HEK293 (cell line): ENCODE measurements around the gene CASZ1.
A peak's percentile ranks its signal among the peaks of the same experiment; 100 is the strongest.

Experiments
- CTCF ChIA-PET: fragments of 350-600 bp; formaldehyde crosslinking; extraction: SDS; loops from one replicate; lab custom pipeline; 2021; ENCODE audit warnings: antibody characterized with exemption; lab: Yijun Ruan, JAX
- POLR2A ChIA-PET: fragments of 300-600 bp; formaldehyde crosslinking; extraction: SDS; loops from one replicate; lab custom pipeline; 2020; ENCODE audit warnings: antibody characterized with exemption, inconsistent platforms; lab: Yijun Ruan, JAX
- H3K27ac ChIP-seq: fragments of 200-500 bp; sonication (Bioruptor generic); 2 replicates; pipeline ENCODE4 v1.5.1; 2014; ENCODE audit warnings: low read depth, low read length, control low read depth, inconsistent platforms; ENCODE audit errors: extremely low read depth
- H3K36me3 ChIP-seq, 2 experiments: fragments of 200-500 bp in 1 of 2; sonication (Bioruptor generic) in 1 of 2; 1 replicate in 1 of 2; 2 replicates in 1 of 2; pipeline ENCODE4 v1.5.1; 2014 to 2017; ENCODE audit warnings: inconsistent platforms in 2 of 2, low read length in 2 of 2; ENCODE audit not compliant: control insufficient read depth in 2 of 2, insufficient read depth in 1 of 2
- H3K4me1 ChIP-seq: fragments of 200-500 bp; sonication (Bioruptor generic); 2 replicates; pipeline ENCODE4 v1.5.1; 2014; ENCODE audit warnings: mild to moderate bottlenecking, low read length, inconsistent platforms; ENCODE audit not compliant: control insufficient read depth, insufficient read depth
- H3K4me3 ChIP-seq: 2 replicates; pipeline ENCODE4 v1.5.1; 2011; ENCODE audit warnings: low read depth, mild to moderate bottlenecking, control low read depth, low read length, moderate library complexity
- H3K9me3 ChIP-seq: fragments of 200-500 bp; sonication (Bioruptor generic); 2 replicates; pipeline ENCODE4 v1.5.1; 2014; ENCODE audit warnings: low read depth, low read length, inconsistent platforms; ENCODE audit not compliant: control insufficient read depth, insufficient read depth
- GFI1B ChIP-seq: fragments of 450-650 bp; formaldehyde crosslinking; IDR thresholded peaks from 2 replicates; pipeline ENCODE4 v1.5.1; 2016; ENCODE audit warnings: missing biosample characterization, missing genetic modification characterization
- GLIS1 ChIP-seq: fragments of 450-650 bp; formaldehyde crosslinking; IDR thresholded peaks from 2 replicates; pipeline ENCODE4 v1.5.1; 2016; ENCODE audit warnings: missing biosample characterization, missing genetic modification characterization
- HOXC10 ChIP-seq: sonication (generic); formaldehyde crosslinking; IDR thresholded peaks from 2 replicates; pipeline ENCODE4 v1.8.1; 2023; ENCODE audit warnings: mild to moderate bottlenecking, missing genetic modification reagents
- KLF1 ChIP-seq: fragments of 450-650 bp; formaldehyde crosslinking; IDR thresholded peaks from 2 replicates; pipeline ENCODE4 v1.5.1; 2016; ENCODE audit warnings: missing biosample characterization, missing genetic modification characterization
- MYNN ChIP-seq: fragments of 450-650 bp; formaldehyde crosslinking; IDR thresholded peaks from 2 replicates; pipeline ENCODE4 v1.5.1; 2016; ENCODE audit warnings: missing biosample characterization, missing genetic modification characterization, borderline replicate concordance
- SP2 ChIP-seq: fragments of 450-650 bp; formaldehyde crosslinking; IDR thresholded peaks from 2 replicates; pipeline ENCODE4 v1.5.1; 2016; ENCODE audit warnings: missing biosample characterization, missing genetic modification characterization
- ZIC2 ChIP-seq: fragments of 450-650 bp; formaldehyde crosslinking; IDR thresholded peaks from 2 replicates; pipeline ENCODE4 v1.5.1; 2016; ENCODE audit warnings: missing biosample characterization, missing genetic modification characterization
- ZNF121 ChIP-seq: fragments of 450-650 bp; formaldehyde crosslinking; IDR thresholded peaks from 2 replicates; pipeline ENCODE4 v1.5.1; 2016; ENCODE audit warnings: missing biosample characterization, missing genetic modification characterization
- ZNF169 ChIP-seq: fragments of 450-650 bp; formaldehyde crosslinking; IDR thresholded peaks from 2 replicates; pipeline ENCODE4 v1.5.1; 2016; ENCODE audit warnings: missing biosample characterization, missing genetic modification characterization
- ZNF521 ChIP-seq: fragments of 450-650 bp; formaldehyde crosslinking; IDR thresholded peaks from 2 replicates; pipeline ENCODE4 v1.5.1; 2017; ENCODE audit warnings: missing biosample characterization, mild to moderate bottlenecking, missing genetic modification characterization
- ZNF549 ChIP-seq: fragments of 450-650 bp; IDR thresholded peaks from 2 replicates; pipeline ENCODE4 v1.5.1; 2018; ENCODE audit warnings: missing biosample characterization, missing genetic modification characterization, mild to moderate bottlenecking, inconsistent platforms, moderate library complexity
- ZNF560 ChIP-seq: fragments of 450-650 bp; formaldehyde crosslinking; IDR thresholded peaks from 2 replicates; pipeline ENCODE4 v1.5.1; 2017; ENCODE audit warnings: missing biosample characterization, missing genetic modification characterization, borderline replicate concordance
- ZNF677 ChIP-seq: fragments of 450-650 bp; IDR thresholded peaks from 2 replicates; pipeline ENCODE4 v1.5.0; 2018; ENCODE audit warnings: missing biosample characterization, mild to moderate bottlenecking, missing genetic modification characterization, moderate library complexity
- ZNF768 ChIP-seq: fragments of 450-650 bp; formaldehyde crosslinking; IDR thresholded peaks from 2 replicates; pipeline ENCODE4 v1.5.1; 2018; ENCODE audit warnings: missing biosample characterization, mild to moderate bottlenecking, missing genetic modification characterization
- ZSCAN30 ChIP-seq: fragments of 450-650 bp; IDR thresholded peaks from 2 replicates; pipeline ENCODE4 v1.5.1; 2018; ENCODE audit warnings: missing biosample characterization, mild to moderate bottlenecking, missing genetic modification characterization, moderate library complexity
- TF ChIP-seq, protein P1 (sequence below): fragments of 450-650 bp; formaldehyde crosslinking; IDR thresholded peaks from 2 replicates; pipeline ENCODE4 v1.5.1; 2016; ENCODE audit warnings: missing biosample characterization, missing genetic modification characterization
- TF ChIP-seq, protein P2 (sequence below): fragments of 450-650 bp; formaldehyde crosslinking; IDR thresholded peaks from 2 replicates; pipeline ENCODE4 v1.5.1; 2016; ENCODE audit warnings: missing biosample characterization, missing genetic modification characterization

The CASZ1 gene

DNA sequence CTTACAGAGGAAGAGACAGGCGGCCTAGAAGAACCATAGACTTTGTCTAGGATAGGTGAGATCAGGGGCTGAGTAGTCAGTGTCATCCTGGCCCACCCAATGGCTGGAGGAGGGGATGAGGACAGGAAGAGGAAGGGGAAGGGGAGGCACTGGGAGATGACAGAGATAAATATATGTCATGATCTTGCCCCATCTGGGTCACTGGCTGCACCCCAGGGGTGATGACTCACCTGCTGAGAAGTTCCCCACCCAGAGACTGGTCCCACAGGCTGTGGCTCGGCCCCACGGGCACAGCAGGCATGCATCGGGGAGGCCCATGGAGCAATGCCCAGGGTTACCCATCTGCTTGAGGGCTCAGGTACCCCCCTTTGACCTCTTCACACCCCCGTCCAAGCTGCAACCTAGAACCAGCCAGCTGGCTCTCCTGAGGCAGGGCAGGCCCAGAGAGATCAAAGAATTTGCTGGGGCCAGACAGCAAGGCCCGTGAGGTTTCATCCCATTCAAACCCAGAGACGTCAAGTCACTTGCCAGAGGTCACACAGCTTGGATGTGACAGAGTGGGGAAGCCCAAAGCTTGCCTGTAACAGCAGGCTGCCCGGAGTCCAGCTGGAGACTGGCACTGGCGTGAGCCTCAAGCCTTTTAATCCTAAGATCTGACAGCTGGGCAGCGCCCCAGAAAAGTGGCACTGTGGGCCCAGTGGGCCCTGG lies 34.7 kb upstream of the CASZ1 start:
- TF ChIP-seq, protein P1, sequence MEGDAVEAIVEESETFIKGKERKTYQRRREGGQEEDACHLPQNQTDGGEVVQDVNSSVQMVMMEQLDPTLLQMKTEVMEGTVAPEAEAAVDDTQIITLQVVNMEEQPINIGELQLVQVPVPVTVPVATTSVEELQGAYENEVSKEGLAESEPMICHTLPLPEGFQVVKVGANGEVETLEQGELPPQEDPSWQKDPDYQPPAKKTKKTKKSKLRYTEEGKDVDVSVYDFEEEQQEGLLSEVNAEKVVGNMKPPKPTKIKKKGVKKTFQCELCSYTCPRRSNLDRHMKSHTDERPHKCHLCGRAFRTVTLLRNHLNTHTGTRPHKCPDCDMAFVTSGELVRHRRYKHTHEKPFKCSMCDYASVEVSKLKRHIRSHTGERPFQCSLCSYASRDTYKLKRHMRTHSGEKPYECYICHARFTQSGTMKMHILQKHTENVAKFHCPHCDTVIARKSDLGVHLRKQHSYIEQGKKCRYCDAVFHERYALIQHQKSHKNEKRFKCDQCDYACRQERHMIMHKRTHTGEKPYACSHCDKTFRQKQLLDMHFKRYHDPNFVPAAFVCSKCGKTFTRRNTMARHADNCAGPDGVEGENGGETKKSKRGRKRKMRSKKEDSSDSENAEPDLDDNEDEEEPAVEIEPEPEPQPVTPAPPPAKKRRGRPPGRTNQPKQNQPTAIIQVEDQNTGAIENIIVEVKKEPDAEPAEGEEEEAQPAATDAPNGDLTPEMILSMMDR (tag by site-specific recombination): no peak
- TF ChIP-seq GLIS1 (tag by site-specific recombination) (peak; percentile 74), ZSCAN30 (tag by site-specific recombination) (no peak), SP2 (peak; percentile 7; the same call in 1 of the 2 replicates), ZNF560 (no peak), ZIC2 (tag by site-specific recombination) (peak; percentile 31; the same call in 1 of the 2 replicates), HOXC10 (CRISPR knock-in tag) (no peak), ZNF677 (no peak), ZNF768 (tag by site-specific recombination) (peak; percentile 42; the same call in 1 of the 2 replicates), ZNF169 (tag by site-specific recombination) (no peak), ZNF521 (no peak), GFI1B (tag by site-specific recombination) (no peak)
- TF ChIP-seq, protein P2, sequence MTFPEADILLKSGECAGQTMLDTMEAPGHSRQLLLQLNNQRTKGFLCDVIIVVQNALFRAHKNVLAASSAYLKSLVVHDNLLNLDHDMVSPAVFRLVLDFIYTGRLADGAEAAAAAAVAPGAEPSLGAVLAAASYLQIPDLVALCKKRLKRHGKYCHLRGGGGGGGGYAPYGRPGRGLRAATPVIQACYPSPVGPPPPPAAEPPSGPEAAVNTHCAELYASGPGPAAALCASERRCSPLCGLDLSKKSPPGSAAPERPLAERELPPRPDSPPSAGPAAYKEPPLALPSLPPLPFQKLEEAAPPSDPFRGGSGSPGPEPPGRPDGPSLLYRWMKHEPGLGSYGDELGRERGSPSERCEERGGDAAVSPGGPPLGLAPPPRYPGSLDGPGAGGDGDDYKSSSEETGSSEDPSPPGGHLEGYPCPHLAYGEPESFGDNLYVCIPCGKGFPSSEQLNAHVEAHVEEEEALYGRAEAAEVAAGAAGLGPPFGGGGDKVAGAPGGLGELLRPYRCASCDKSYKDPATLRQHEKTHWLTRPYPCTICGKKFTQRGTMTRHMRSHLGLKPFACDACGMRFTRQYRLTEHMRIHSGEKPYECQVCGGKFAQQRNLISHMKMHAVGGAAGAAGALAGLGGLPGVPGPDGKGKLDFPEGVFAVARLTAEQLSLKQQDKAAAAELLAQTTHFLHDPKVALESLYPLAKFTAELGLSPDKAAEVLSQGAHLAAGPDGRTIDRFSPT (tag by site-specific recombination): peak; percentile 12; the same call in 1 of the 2 replicates
- Histone ChIP-seq H3K9me3 (no peaks in the 10 kb centered on the region), H3K36me3 (no peaks in the 10 kb centered on the region), H3K4me1 (no peaks in the 10 kb centered on the region), H3K27ac (no peak overlapping the region), H3K4me3 (no peak overlapping the region)
- CTCF ChIA-PET: interaction anchor here (0.7 kb wide), 1 partner anchor 351 kb away, joined by 3 read pairs; no protein-coding TSS in a partner anchor
- POLR2A ChIA-PET: no interaction called here

DNA sequence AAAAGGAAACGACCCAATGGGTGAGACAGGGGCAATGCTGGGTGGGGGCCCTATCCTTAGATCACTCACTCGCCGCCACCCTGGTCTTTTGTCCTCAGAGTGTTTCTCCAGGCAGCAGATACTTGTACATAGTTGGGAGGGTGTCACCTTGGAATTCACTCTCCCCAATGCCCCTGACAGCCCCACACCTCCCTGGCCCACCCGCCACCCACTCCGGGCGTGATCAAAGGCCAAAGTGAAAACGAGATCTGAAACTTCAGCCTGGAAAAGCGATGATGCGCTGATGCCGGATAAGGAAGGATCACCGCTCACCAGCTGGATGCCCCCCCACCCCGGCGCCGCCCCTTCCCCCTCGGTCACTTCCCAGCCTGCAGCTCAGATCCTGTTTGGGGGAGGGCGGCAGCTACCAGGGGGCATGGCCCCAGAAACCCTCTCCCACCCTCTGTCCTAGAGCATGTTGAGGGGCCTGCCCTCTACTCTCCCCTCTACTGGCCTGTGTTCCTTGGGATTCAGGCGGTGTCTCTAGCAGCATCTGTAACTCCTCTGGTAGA lies 33.6 kb upstream of the CASZ1 start:
- H3K36me3 ChIP-seq: no peaks in the 10 kb centered on the region
- CTCF ChIA-PET: interaction anchor here (0.7 to 1.2 kb wide), 2 partner anchors 322 to 350 kb away, joined by 3 read pairs; no protein-coding TSS in a partner anchor
- TF ChIP-seq KLF1 (tag by site-specific recombination): peak; percentile 79
- TF ChIP-seq MYNN (tag by site-specific recombination): no peak
- no peak overlapping the region for H3K27ac ChIP-seq
- H3K4me1 ChIP-seq: no peaks in the 10 kb centered on the region
- POLR2A ChIA-PET: no interaction called here
- no peaks in the 10 kb centered on the region for H3K9me3 ChIP-seq
- H3K4me3 ChIP-seq: no peak overlapping the region

DNA sequence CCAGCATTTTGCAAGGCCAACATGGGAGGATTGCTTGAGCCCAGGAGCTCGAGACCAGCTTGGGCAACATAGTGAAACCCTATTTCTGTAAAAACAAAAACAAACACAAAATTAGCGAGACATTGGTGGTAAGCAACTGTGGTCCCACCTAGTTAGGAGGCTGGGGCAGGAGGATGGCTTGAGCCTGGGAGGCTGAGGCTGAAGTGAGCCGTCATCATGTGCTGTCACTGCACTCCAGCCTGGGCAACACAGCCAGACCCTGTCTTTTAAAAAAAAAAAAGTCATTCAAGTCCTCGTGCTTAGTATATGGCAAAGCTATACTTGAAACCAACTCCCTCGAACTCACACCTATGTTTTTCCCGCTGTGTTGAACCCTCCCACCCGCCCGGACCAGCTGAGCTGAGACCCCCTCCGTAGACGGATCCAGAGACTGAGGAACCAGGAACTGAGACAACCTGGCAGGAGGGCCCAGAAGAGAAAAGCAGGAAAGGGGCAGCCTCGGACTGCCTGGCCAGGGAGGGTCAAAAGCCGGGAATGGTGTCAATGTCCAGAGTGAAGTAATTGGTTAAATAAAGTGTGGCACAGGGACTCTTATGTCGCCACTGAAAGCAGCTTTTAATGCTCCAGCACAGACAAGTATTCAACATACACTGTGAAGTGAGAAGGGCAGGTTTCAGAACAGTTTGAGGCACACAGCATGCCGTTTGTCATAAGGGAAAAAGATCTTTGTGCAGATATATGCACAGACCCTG lies 32.8 kb upstream of the CASZ1 start:
- ChIA-PET POLR2A (no interaction called here), CTCF (interaction anchor here (0.7 to 1.2 kb wide), 2 partner anchors 41 to 321 kb away, joined by 3 read pairs; no protein-coding TSS in a partner anchor)
- H3K4me3 ChIP-seq: no peak overlapping the region
- H3K36me3 ChIP-seq: no peaks in the 10 kb centered on the region
- H3K4me1 ChIP-seq: 0 out of 2 replicates have a peak, but pooled peaks cover 2% of the 10 kb centered on the region
- TF ChIP-seq ZNF121: peak; percentile 73
- TF ChIP-seq MYNN (tag by site-specific recombination): peak; percentile 87
- no peak for TF ChIP-seq ZNF549 (tag by site-specific recombination)
- no peak overlapping the region for H3K27ac ChIP-seq
- no peaks in the 10 kb centered on the region for H3K9me3 ChIP-seq
